HCT116 (cell line): Measurements from ENCODE around the gene DGKG.

Experiments used
- CTCF ChIP-seq, 3 experiments: fragments of 200-600 bp in 1 of 3; sonication (generic) in 1 of 3; IDR thresholded peaks in 2 of 3; conservative IDR thresholded peaks in 1 of 3; 2 replicates each; pipeline ENCODE4 v1.5.1; 2012 to 2017; ENCODE audit warnings: low read depth in 2 of 3, low read length in 2 of 3, antibody characterized with exemption in 1 of 3, borderline replicate concordance in 1 of 3, control low read depth in 1 of 3, mild to moderate bottlenecking in 1 of 3, mixed read lengths in 1 of 3, mixed run types in 1 of 3, moderate library complexity in 1 of 3; ENCODE audit not compliant: insufficient read depth in 1 of 3
- POLR2A ChIP-seq: IDR thresholded peaks from 2 replicates; pipeline ENCODE4 v1.7.0; 2011; ENCODE audit warnings: borderline replicate concordance; ENCODE audit not compliant: insufficient read depth, insufficient read length; ENCODE audit errors: extremely low read depth
- POLR2AphosphoS5 ChIP-seq: IDR thresholded peaks from 2 replicates; pipeline ENCODE4 v1.6.1; 2011; ENCODE audit warnings: mild to moderate bottlenecking, low read depth, low read length, moderate library complexity

GRCh38 chr3:186143250-186143649, 218.8 kb downstream of the DGKG start:
- TF ChIP-seq POLR2A: no peak
- TF ChIP-seq CTCF (IDR thresholded peaks at IDR 0.05 in 2 of 3, conservative IDR thresholded peaks at IDR 0.05 in 1 of 3; ENCODE audit: borderline replicate concordance in 1 of 3, insufficient read depth in 1 of 3, low read depth in 2 of 3, low read length in 2 of 3): no peak
- no peak for TF ChIP-seq POLR2AphosphoS5
